Measurements from ENCODE around the gene MTHFD1L.

The MTHFD1L gene

GRCh38 chr6:150890346-150890745 lies 24.8 kb downstream of the MTHFD1L start:
- H3K9me3 ChIP-seq, result no peaks in the 10 kb centered on the region
- no peak overlapping the region for H3K4me3 ChIP-seq (ENCODE audit: low read depth in 1 of 2, low read length in 1 of 2)
- TF ChIP-seq CTCF (IDR thresholded peaks at IDR 0.05), result no peak
- no peaks in the 10 kb centered on the region for H3K36me3 ChIP-seq
- no peak overlapping the region for H3K27ac ChIP-seq
- H3K27me3 ChIP-seq, result no peaks in the 10 kb centered on the region
- H3K4me1 ChIP-seq (ENCODE audit: control insufficient read depth in 1 of 2, insufficient read depth in 1 of 2, low read depth in 1 of 2, low read length in 1 of 2), result no peaks in the 10 kb centered on the region

GRCh38 chr6:150891888-150892485 lies 26.5 kb downstream of the MTHFD1L start:
- no peaks in the 10 kb centered on the region for H3K36me3 ChIP-seq
- no peak overlapping the region for H3K4me3 ChIP-seq (ENCODE audit: low read depth in 1 of 2, low read length in 1 of 2)
- no peak overlapping the region for H3K27ac ChIP-seq
- H3K9me3 ChIP-seq, result no peaks in the 10 kb centered on the region
- no peaks in the 10 kb centered on the region for H3K27me3 ChIP-seq
- TF ChIP-seq CTCF (IDR thresholded peaks at IDR 0.05), result peak; percentile 75
- no peaks in the 10 kb centered on the region for H3K4me1 ChIP-seq (ENCODE audit: control insufficient read depth in 1 of 2, insufficient read depth in 1 of 2, low read depth in 1 of 2, low read length in 1 of 2)

- Histone ChIP-seq H3K4me1 (ENCODE audit: control insufficient read depth in 1 of 2, insufficient read depth in 1 of 2, low read depth in 1 of 2, low read length in 1 of 2) (peaks cover 6 to 9% of the 10 kb centered on the region in 2 experiments), H3K9me3 (no peaks in the 10 kb centered on the region), H3K36me3 (no peaks in the 10 kb centered on the region)
Measured at GRCh38 chr6:150894191-150894744, 28.8 kb downstream of the MTHFD1L start.

GRCh38 chr6:150894935-150895552 lies 29.5 kb downstream of the MTHFD1L start:
- no peaks in the 10 kb centered on the region for H3K27me3 ChIP-seq
- H3K36me3 ChIP-seq, result no peaks in the 10 kb centered on the region
- H3K4me1 ChIP-seq (ENCODE audit: control insufficient read depth in 1 of 2, insufficient read depth in 1 of 2, low read depth in 1 of 2, low read length in 1 of 2), result peaks cover 6 to 9% of the 10 kb centered on the region in 2 experiments
- no peak for TF ChIP-seq CTCF (IDR thresholded peaks at IDR 0.05)
- no peak overlapping the region for H3K27ac ChIP-seq
- H3K4me3 ChIP-seq (ENCODE audit: low read depth in 1 of 2, low read length in 1 of 2), result no peak overlapping the region
- H3K9me3 ChIP-seq, result no peaks in the 10 kb centered on the region

More at GRCh38 chr6:150894191-150894744, 28.8 kb downstream of the MTHFD1L start:
- Histone ChIP-seq H3K27ac (no peak overlapping the region), H3K27me3 (no peaks in the 10 kb centered on the region), H3K4me3 (ENCODE audit: low read depth in 1 of 2, low read length in 1 of 2) (no peak overlapping the region)
- TF ChIP-seq CTCF (IDR thresholded peaks at IDR 0.05), result no peak

- Histone ChIP-seq H3K4me3 (ENCODE audit: low read depth in 1 of 2, low read length in 1 of 2) (no peak overlapping the region), H3K27ac (no peak overlapping the region), H3K36me3 (no peaks in the 10 kb centered on the region), H3K4me1 (ENCODE audit: control insufficient read depth in 1 of 2, insufficient read depth in 1 of 2, low read depth in 1 of 2, low read length in 1 of 2) (peaks cover 6 to 9% of the 10 kb centered on the region in 2 experiments), H3K9me3 (no peaks in the 10 kb centered on the region), H3K27me3 (no peaks in the 10 kb centered on the region)
- TF ChIP-seq CTCF (IDR thresholded peaks at IDR 0.05), result no peak
Measured at GRCh38 chr6:150895928-150896632, 30.6 kb downstream of the MTHFD1L start.

Data from neutrophil (primary cell).